Measurements from ENCODE around the gene FGFR1OP2.
A peak's percentile ranks its signal among the peaks of the same experiment; 100 is the strongest.

The FGFR1OP2 gene

DNA sequence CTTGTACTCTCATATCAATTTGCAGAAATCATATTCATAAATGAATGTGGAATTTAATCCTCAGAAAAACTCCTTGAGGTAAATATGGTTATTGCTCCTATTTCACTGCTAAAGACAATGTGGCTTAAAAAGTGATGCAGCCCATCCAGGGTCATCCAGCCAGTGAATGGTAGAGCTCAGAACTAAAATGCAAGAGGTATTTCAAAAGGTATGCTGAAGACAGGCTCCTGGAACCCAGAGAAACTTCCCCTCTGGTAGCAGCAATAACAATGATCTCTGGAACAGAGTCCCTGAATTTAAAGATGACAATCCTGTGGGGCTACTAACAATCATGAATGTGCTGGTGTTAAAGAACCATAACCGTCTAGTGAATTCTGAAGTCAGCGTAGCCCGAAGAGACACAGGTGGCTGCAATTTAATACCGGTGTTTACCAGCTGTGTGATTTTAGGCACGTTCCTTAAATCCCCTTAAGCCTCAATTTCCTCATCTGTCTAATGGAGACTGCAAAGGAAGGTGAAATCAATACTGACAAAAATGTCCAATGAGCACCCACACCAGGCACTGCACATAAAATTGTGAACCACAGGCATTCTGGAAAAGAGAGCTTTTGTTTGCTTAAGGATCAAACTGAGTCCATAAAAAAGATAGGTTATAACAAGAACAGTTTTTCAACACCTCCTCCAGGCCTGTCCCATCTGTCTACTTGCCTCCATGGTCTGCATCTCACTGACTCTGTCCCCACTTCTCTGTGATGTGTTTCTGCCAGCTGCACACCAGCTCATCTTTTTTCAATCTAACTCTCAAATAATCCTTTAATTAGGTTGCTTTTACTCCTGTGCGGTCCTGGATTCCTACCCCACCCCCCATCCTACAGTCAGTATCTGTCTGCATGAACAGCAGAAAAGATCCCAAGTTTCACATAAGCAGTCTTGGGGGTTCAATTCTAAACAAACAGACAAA, 65.4 kb downstream of the FGFR1OP2 start:
- no peak overlapping the region for H3K4me3 ChIP-seq

DNA sequence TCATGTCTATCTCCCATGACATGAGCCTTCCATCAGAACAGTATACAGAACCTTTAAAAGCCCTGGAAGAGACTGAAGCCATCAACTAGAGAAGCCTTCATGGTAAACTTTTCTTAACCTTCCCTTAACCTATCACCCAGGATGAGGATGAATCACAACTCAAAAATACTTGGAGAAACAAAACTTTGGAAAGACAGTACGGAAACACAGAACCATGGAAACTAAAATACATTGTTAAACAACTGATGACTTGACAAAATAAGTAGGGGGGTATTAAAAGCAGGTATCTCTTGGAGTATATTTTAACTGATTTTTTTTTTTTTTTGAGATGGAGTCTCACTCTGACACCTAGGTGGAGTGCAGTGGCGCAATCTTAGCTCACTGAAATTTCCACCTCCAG, 67.2 kb downstream of the FGFR1OP2 start:
- intact Hi-C loops (cut with DNase I; ENCODE audit: low total_unique reads), result no loop called here
- Histone ChIP-seq H3K9me3 (no peaks in the 10 kb centered on the region), H3K4me1 (peaks cover 0 to 48% (median 16%) of the 10 kb centered on the region in 4 donors), H3K4me3 (no peak overlapping the region), H3K36me3 (no peaks in the 10 kb centered on the region), H3K27ac (peak overlapping the region; percentile 28 to 49), H3K27me3 (no peaks in the 10 kb centered on the region)
- no peak for DNase-seq
- TF ChIP-seq, protein P1, sequence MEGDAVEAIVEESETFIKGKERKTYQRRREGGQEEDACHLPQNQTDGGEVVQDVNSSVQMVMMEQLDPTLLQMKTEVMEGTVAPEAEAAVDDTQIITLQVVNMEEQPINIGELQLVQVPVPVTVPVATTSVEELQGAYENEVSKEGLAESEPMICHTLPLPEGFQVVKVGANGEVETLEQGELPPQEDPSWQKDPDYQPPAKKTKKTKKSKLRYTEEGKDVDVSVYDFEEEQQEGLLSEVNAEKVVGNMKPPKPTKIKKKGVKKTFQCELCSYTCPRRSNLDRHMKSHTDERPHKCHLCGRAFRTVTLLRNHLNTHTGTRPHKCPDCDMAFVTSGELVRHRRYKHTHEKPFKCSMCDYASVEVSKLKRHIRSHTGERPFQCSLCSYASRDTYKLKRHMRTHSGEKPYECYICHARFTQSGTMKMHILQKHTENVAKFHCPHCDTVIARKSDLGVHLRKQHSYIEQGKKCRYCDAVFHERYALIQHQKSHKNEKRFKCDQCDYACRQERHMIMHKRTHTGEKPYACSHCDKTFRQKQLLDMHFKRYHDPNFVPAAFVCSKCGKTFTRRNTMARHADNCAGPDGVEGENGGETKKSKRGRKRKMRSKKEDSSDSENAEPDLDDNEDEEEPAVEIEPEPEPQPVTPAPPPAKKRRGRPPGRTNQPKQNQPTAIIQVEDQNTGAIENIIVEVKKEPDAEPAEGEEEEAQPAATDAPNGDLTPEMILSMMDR (IDR thresholded peaks at IDR 0.05), result no peak

More for the DNA sequence above, 65.4 kb downstream of the FGFR1OP2 start:
- TF ChIP-seq, protein P1 (IDR thresholded peaks at IDR 0.05), result no peak
- Histone ChIP-seq H3K36me3 (peaks cover 0 to 13% (median 3%) of the 10 kb centered on the region in 3 donors), H3K27me3 (no peaks in the 10 kb centered on the region), H3K9me3 (no peaks in the 10 kb centered on the region), H3K4me1 (peaks cover 0 to 36% (median 10%) of the 10 kb centered on the region in 4 donors), H3K27ac (peak overlapping the region; percentile 49 to 52)
- DNase-seq, result no peak
- intact Hi-C loops (cut with DNase I; ENCODE audit: low total_unique reads), result no loop called here

DNA sequence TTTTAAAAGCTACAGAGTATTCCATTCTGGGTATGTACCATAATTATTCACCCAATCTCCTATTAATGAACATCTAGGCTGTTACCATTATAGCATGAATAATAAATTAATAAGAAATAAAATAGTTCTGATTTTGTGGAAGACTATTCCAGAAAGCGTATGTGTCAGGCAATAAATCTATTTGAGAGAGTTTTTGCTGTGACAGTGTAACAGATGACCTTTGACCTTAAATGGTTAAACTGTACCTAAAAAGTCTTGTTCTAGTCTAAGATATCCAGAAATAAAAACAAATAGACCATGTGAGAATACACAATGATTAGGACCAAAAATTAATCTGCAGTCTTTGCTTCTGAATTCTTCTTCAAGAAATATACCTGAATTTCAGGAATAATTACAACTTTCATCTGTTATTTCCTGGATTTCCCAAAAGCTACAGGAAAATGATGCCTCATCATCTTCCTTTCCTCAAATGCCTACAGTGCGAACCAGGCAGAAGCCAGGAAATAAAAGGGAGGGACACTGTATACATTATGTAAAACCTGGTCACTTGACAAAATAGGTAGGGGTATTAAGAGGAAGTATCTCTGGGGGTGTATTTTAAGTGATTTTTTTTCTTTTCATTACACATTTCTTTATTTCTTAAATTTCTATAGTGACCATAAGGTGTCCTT, 68.7 kb downstream of the FGFR1OP2 start:
- peaks cover 0 to 62% (median 23%) of the 10 kb centered on the region in 4 donors for H3K4me1 ChIP-seq
- no peak overlapping the region for H3K4me3 ChIP-seq
- intact Hi-C loops (cut with DNase I; ENCODE audit: low total_unique reads), result no loop called here
- H3K36me3 ChIP-seq, result no peaks in the 10 kb centered on the region
- TF ChIP-seq, protein P1 (IDR thresholded peaks at IDR 0.05), result no peak
- peak overlapping the region in 1 of 2 donors; percentile 28 for H3K27ac ChIP-seq
- no peaks in the 10 kb centered on the region for H3K9me3 ChIP-seq
- H3K27me3 ChIP-seq, result no peaks in the 10 kb centered on the region
- no peak for DNase-seq

DNA sequence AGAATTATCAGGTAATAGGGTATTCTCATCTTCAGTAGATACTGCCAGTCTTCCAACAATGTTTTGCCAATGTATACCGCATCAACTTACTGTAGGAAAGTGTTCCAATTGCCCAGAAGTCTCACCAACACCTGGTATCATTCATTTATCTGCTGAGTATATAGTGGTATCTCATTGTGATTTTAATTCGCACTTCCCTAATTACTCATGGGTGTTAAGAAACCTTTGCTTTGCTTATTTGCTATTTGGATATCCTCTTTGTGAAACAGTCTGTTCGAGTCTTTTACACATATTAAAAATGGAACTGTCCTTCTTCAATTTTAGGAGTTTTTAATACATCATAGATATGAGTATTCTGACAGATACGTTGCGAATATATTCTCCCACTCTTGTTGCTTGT, 69.8 kb downstream of the FGFR1OP2 start:
- H3K9me3 ChIP-seq, result no peaks in the 10 kb centered on the region
- no peak overlapping the region for H3K27ac ChIP-seq
- no peaks in the 10 kb centered on the region for H3K27me3 ChIP-seq
- DNase-seq, result no peak
- intact Hi-C loops (cut with DNase I; ENCODE audit: low total_unique reads), result no loop called here
- H3K36me3 ChIP-seq, result no peaks in the 10 kb centered on the region
- H3K4me3 ChIP-seq, result no peak overlapping the region
- peaks cover 0 to 74% (median 34%) of the 10 kb centered on the region in 4 donors for H3K4me1 ChIP-seq
- TF ChIP-seq, protein P1 (IDR thresholded peaks at IDR 0.05), result no peak

DNA sequence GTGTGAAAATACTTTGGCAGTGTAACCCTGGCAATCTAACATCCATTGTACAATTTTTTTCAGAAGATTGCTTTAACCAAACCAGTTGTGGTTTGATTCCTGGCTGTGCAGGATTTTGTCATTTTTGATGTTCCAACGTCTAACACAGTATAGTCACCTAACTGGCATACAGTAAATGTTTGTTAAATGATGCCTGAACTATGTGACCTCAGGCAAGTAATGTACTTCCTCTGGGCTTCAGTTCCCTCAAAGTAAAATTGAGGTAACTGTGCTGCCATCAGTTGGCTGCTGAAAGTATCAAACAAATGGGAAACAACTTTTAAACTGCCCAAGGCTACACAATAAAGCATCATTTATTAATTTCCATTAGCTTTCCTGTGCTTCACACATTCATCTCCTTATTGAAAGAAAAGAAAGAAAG, 71.6 kb downstream of the FGFR1OP2 start:
- intact Hi-C loops (cut with DNase I; ENCODE audit: low total_unique reads), result loop anchor here (10.0 kb wide), 1 partner anchor 175 kb away; the partner anchor contains the start of gene ITPR2
- TF ChIP-seq, protein P1 (IDR thresholded peaks at IDR 0.05), result no peak
- H3K4me3 ChIP-seq, result no peak overlapping the region
- DNase-seq, result no peak
- H3K4me1 ChIP-seq, result peaks cover 0 to 67% (median 30%) of the 10 kb centered on the region in 4 donors
- no peaks in the 10 kb centered on the region for H3K9me3 ChIP-seq
- H3K27ac ChIP-seq, result no peak overlapping the region
- no peaks in the 10 kb centered on the region for H3K36me3 ChIP-seq
- no peaks in the 10 kb centered on the region for H3K27me3 ChIP-seq
